ENCODE data around the gene VSIG4.
"Not testable (repeated sequence)": the region's sequence is repeated elsewhere in the genome, so short reads cannot be mapped to it uniquely, and the experiment has no call there.

The VSIG4 gene

GRCh38 chrX:65975161-65975751, 64.6 kb downstream of the VSIG4 start:
- not testable (repeated sequence) for DNase-seq (ENCODE audit: low spot score)

All from AG20443 (cell line).